Liver (tissue), 9 donors: ENCODE measurements around the gene SMCO4. TPM values are rescaled to one million over a fixed set of nuclear protein-coding genes. Genes with fewer than 3 reads are reported as not detected.

Experiments used
- DNase-seq: peaks from one replicate; pipeline ENCODE4 v3.0.0-alpha.2; 2017; ENCODE audit warnings: low spot score
- H3K27ac ChIP-seq, 2 donors: one replicate each; pipeline ENCODE4 v1.7.0; 2013; ENCODE audit warnings: inconsistent platforms in 2 of 2, low read length in 2 of 2, control low read depth in 1 of 2, low read depth in 1 of 2, mild to moderate bottlenecking in 1 of 2
- H3K27me3 ChIP-seq, 4 donors: one replicate each; pipeline versions ENCODE4 v1.6.1 to v1.7.0; 2013; ENCODE audit warnings: low read length in 3 of 4, inconsistent platforms in 1 of 4, mild to moderate bottlenecking in 1 of 4, moderate library complexity in 1 of 4; ENCODE audit not compliant: control insufficient read depth in 4 of 4, insufficient read depth in 4 of 4
- H3K36me3 ChIP-seq, 4 donors: one replicate each; pipeline versions ENCODE4 v1.6.1 to v1.7.0; 2013; ENCODE audit warnings: low read length in 3 of 4, mild to moderate bottlenecking in 3 of 4, low read depth in 1 of 4, moderate library complexity in 1 of 4; ENCODE audit not compliant: control insufficient read depth in 4 of 4, insufficient read depth in 3 of 4
- H3K4me1 ChIP-seq, 4 donors: one replicate each; pipeline versions ENCODE4 v1.6.1 to v1.7.0; 2013; ENCODE audit warnings: low read length in 3 of 4, mild to moderate bottlenecking in 3 of 4, moderate library complexity in 1 of 4; ENCODE audit not compliant: control insufficient read depth in 4 of 4, insufficient read depth in 4 of 4
- H3K4me3 ChIP-seq, 3 donors: one replicate each; pipeline versions ENCODE4 v1.6.1 to v1.7.0; 2013; ENCODE audit warnings: low read length in 3 of 3, control low read depth in 1 of 3, low read depth in 1 of 3, mild to moderate bottlenecking in 1 of 3
- H3K9ac ChIP-seq, 2 donors: one replicate each; pipeline ENCODE4 v1.7.0; 2013; ENCODE audit warnings: low read length in 2 of 2, mild to moderate bottlenecking in 2 of 2, moderate library complexity in 2 of 2, control low read depth in 1 of 2, low read depth in 1 of 2
- H3K9me3 ChIP-seq, 4 donors: one replicate each; pipeline versions ENCODE4 v1.6.1 to v1.7.0; 2013; ENCODE audit warnings: low read length in 3 of 4; ENCODE audit not compliant: control insufficient read depth in 4 of 4
- ATF3 ChIP-seq: IDR thresholded peaks from 2 replicates; pipeline ENCODE4 v1.6.1; 2016; ENCODE audit warnings: antibody characterized with exemption
- EGR1 ChIP-seq, 2 donors: IDR thresholded peaks; 2 replicates each; pipeline ENCODE4 v1.6.1; 2016 to 2018; ENCODE audit warnings: antibody characterized with exemption in 2 of 2, low read depth in 2 of 2
- FOXA1 ChIP-seq: IDR thresholded peaks from 2 replicates; pipeline ENCODE4 v1.6.1; 2016; ENCODE audit warnings: antibody characterized with exemption
- FOXA2 ChIP-seq: IDR thresholded peaks from 2 replicates; pipeline ENCODE4 v1.6.1; 2016; ENCODE audit warnings: antibody characterized with exemption
- GABPA ChIP-seq, 2 donors: IDR thresholded peaks in 1 of 2; conservative IDR thresholded peaks in 1 of 2; 2 replicates each; pipeline ENCODE4 v1.6.1; 2016; ENCODE audit warnings: antibody characterized with exemption in 2 of 2, mild to moderate bottlenecking in 1 of 2, moderate library complexity in 1 of 2
- HNF4A ChIP-seq, 2 donors: conservative IDR thresholded peaks; 2 replicates each; pipeline ENCODE4 v1.6.1; 2016; ENCODE audit warnings: antibody characterized with exemption in 2 of 2, mild to moderate bottlenecking in 2 of 2
- HNF4G ChIP-seq: IDR thresholded peaks from 2 replicates; pipeline ENCODE4 v1.6.1; 2016; ENCODE audit warnings: antibody characterized with exemption
- JUND ChIP-seq, 2 donors: IDR thresholded peaks; 2 replicates each; pipeline ENCODE4 v1.6.1; 2016; ENCODE audit warnings: antibody characterized with exemption in 2 of 2
- MAX ChIP-seq: IDR thresholded peaks from 2 replicates; pipeline ENCODE4 v1.6.1; 2016; ENCODE audit warnings: antibody characterized with exemption
- NR2F2 ChIP-seq: IDR thresholded peaks from 2 replicates; pipeline ENCODE4 v1.6.1; 2016; ENCODE audit warnings: antibody characterized with exemption
- RAD21 ChIP-seq, 2 donors: IDR thresholded peaks; 2 replicates each; pipeline ENCODE4 v1.6.1; 2016; ENCODE audit warnings: antibody characterized with exemption in 2 of 2, mild to moderate bottlenecking in 2 of 2
- REST ChIP-seq: IDR thresholded peaks from 2 replicates; pipeline ENCODE4 v1.6.1; 2016; ENCODE audit warnings: antibody characterized with exemption, mild to moderate bottlenecking
- RXRA ChIP-seq, 2 donors: IDR thresholded peaks; 2 replicates each; pipeline ENCODE4 v1.6.1; 2017 to 2018; ENCODE audit warnings: antibody characterized with exemption in 2 of 2, mild to moderate bottlenecking in 1 of 2
- SP1 ChIP-seq: IDR thresholded peaks from 2 replicates; pipeline ENCODE4 v1.6.1; 2018; ENCODE audit warnings: antibody characterized with exemption, mild to moderate bottlenecking
- TAF1 ChIP-seq: conservative IDR thresholded peaks from 2 replicates; pipeline ENCODE4 v1.6.1; 2016; ENCODE audit warnings: antibody characterized with exemption, mild to moderate bottlenecking
- YY1 ChIP-seq: IDR thresholded peaks from 2 replicates; pipeline ENCODE4 v1.6.1; 2016; ENCODE audit warnings: antibody characterized with exemption, mild to moderate bottlenecking
- WGBS: extraction: QIAGEN DNeasy Blood & Tissue Kit; methylation state at CpG from one replicate; pipeline ENCODE4 v1.1.7; 2013; 5-methylcytosine and 5-hydroxymethylcytosine counted together
- polyA plus RNA-seq, 2 donors: library from polyadenylated mRNA; stranded (reverse) in 1 of 2; unstranded in 1 of 2; fragments of 200-250 nt in 1 of 2; fragments of >200 nt in 1 of 2; fragmentation: Nextera tagmentation in 1 of 2; extraction: Ambion mirVana in 1 of 2; gene quantifications; one replicate each; pipeline versions ENCODE4 v1.2.1 to v1.2.3, GENCODE V29; 2013 to 2015
- total RNA-seq, 2 donors: library from RNA; depleted of rRNA; stranded (reverse); fragments of >200 nt; gene quantifications; one replicate each; pipeline ENCODE4 v1.2.3, GENCODE V29; 2014
- TF ChIP-seq, protein P1 (sequence below): IDR thresholded peaks from 2 replicates; pipeline ENCODE4 v1.6.1; 2016; ENCODE audit warnings: antibody characterized with exemption
- TF ChIP-seq, protein P2 (sequence below): fragments of 150-350 bp; IDR thresholded peaks from 2 replicates; pipeline ENCODE4 v1.5.1; 2017; ENCODE audit warnings: improper control_type of control experiment, low read depth, low read length; ENCODE audit not compliant: missing input control
- donor health status: healthy.
- donor health status: healthy.
- donor health status: healthy.
- donor health status: healthy.
- donor health status: healthy.

The SMCO4 gene
- total and polyA plus RNA-seq, 4 donors, result 21.2 to 98.8 (median 47.9) TPM

- Histone ChIP-seq H3K27me3 (no peaks in the 10 kb centered on the region), H3K9me3 (no peaks in the 10 kb centered on the region), H3K27ac (peak overlapping the region; percentile 69 to 77), H3K4me3 (no peak overlapping the region), H3K36me3 (no peaks in the 10 kb centered on the region), H3K4me1 (peaks cover 19 to 68% (median 62%) of the 10 kb centered on the region in 4 donors), H3K9ac (no peak overlapping the region)
- TF ChIP-seq JUND (IDR thresholded peaks at IDR 0.05), result peak in 1 of 2 donors; percentile 55
- TF ChIP-seq FOXA1, result peak; percentile 85
- TF ChIP-seq EGR1 (IDR thresholded peaks at IDR 0.05; ENCODE audit: low read depth in 2 of 2), result peak in 1 of 2 donors; percentile 22
- TF ChIP-seq REST, result no peak
- TF ChIP-seq ATF3, result peak; percentile 10
- TF ChIP-seq RXRA (IDR thresholded peaks at IDR 0.05), result peak in 1 of 2 donors; percentile 79
- TF ChIP-seq, protein P1, sequence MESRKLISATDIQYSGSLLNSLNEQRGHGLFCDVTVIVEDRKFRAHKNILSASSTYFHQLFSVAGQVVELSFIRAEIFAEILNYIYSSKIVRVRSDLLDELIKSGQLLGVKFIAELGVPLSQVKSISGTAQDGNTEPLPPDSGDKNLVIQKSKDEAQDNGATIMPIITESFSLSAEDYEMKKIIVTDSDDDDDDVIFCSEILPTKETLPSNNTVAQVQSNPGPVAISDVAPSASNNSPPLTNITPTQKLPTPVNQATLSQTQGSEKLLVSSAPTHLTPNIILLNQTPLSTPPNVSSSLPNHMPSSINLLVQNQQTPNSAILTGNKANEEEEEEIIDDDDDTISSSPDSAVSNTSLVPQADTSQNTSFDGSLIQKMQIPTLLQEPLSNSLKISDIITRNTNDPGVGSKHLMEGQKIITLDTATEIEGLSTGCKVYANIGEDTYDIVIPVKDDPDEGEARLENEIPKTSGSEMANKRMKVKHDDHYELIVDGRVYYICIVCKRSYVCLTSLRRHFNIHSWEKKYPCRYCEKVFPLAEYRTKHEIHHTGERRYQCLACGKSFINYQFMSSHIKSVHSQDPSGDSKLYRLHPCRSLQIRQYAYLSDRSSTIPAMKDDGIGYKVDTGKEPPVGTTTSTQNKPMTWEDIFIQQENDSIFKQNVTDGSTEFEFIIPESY, result no peak
- peak; percentile 52 for TF ChIP-seq MAX
- peak; percentile 62 for TF ChIP-seq SP1
- TF ChIP-seq FOXA2, result peak; percentile 83
- TF ChIP-seq HNF4G, result peak; percentile 6
- TF ChIP-seq NR2F2, result peak; percentile 43
- TF ChIP-seq YY1, result no peak
- peak; percentile 24 to 47 for TF ChIP-seq RAD21 (IDR thresholded peaks at IDR 0.05)
- no peak for TF ChIP-seq GABPA (IDR thresholded peaks at IDR 0.05 in 1 of 2, conservative IDR thresholded peaks at IDR 0.05 in 1 of 2)
- TF ChIP-seq, protein P2, sequence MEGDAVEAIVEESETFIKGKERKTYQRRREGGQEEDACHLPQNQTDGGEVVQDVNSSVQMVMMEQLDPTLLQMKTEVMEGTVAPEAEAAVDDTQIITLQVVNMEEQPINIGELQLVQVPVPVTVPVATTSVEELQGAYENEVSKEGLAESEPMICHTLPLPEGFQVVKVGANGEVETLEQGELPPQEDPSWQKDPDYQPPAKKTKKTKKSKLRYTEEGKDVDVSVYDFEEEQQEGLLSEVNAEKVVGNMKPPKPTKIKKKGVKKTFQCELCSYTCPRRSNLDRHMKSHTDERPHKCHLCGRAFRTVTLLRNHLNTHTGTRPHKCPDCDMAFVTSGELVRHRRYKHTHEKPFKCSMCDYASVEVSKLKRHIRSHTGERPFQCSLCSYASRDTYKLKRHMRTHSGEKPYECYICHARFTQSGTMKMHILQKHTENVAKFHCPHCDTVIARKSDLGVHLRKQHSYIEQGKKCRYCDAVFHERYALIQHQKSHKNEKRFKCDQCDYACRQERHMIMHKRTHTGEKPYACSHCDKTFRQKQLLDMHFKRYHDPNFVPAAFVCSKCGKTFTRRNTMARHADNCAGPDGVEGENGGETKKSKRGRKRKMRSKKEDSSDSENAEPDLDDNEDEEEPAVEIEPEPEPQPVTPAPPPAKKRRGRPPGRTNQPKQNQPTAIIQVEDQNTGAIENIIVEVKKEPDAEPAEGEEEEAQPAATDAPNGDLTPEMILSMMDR, result no peak
- no peak for TF ChIP-seq TAF1
- TF ChIP-seq HNF4A (conservative IDR thresholded peaks at IDR 0.05), result peak; percentile 56 to 73
- WGBS, result 35% methylated on average over 8 of the region's 8 CpGs
- peak; percentile 57 for DNase-seq
These were observed 49.8 kb downstream of the SMCO4 start for GRCh38 chr11:93493252-93493897.
